Neural cell (in vitro differentiated cells): ENCODE data around the gene GRSF1. TPM values are rescaled to one million over a fixed set of nuclear protein-coding genes. Genes with fewer than 3 reads are reported as not detected.

Experiments
- H2AFZ ChIP-seq: fragments of 200-600, 300-800 bp; sonication (generic), shearing (Covaris generic); 2 replicates; pipeline ENCODE4 v1.6.0; 2014; ENCODE audit warnings: low read depth, mild to moderate bottlenecking, antibody characterized with exemption, low read length, moderate library complexity
- H3F3A ChIP-seq: fragments of 200-600 bp; shearing (Covaris generic); 2 replicates; pipeline ENCODE4 v1.6.1; 2016; ENCODE audit warnings: mild to moderate bottlenecking, moderate library complexity, mixed read lengths, antibody characterized with exemption, low read length; ENCODE audit not compliant: insufficient read depth, poor library complexity, severe bottlenecking
- H3K27ac ChIP-seq: fragments of 200-600, 300-800 bp; sonication (generic), shearing (Covaris generic); 2 replicates; pipeline ENCODE4 v1.5.1; 2014; ENCODE audit warnings: mild to moderate bottlenecking, low read length, moderate library complexity
- H3K27me3 ChIP-seq: fragments of 300-800, 200-600 bp; sonication (generic), shearing (Covaris generic); 2 replicates; pipeline ENCODE4 v1.6.0; 2014; ENCODE audit warnings: mild to moderate bottlenecking, low read depth, low read length, moderate library complexity; ENCODE audit not compliant: insufficient read depth
- H3K36me3 ChIP-seq: fragments of 300-800, 200-600 bp; sonication (generic), shearing (Covaris generic); 2 replicates; pipeline ENCODE4 v1.5.1; 2014; ENCODE audit warnings: mild to moderate bottlenecking, antibody characterized with exemption, low read length, moderate library complexity; ENCODE audit not compliant: insufficient read depth
- H3K4me2 ChIP-seq: fragments of 300-800, 200-600 bp; sonication (generic), shearing (Covaris generic); 2 replicates; pipeline ENCODE4 v1.6.0; 2014; ENCODE audit warnings: mild to moderate bottlenecking, low read length
- H3K4me3 ChIP-seq: fragments of 300-800, 200-600 bp; sonication (generic), shearing (Covaris generic); 2 replicates; pipeline ENCODE4 v1.5.1; 2014; ENCODE audit warnings: mild to moderate bottlenecking, low read length, moderate library complexity
- H3K79me2 ChIP-seq: fragments of 200-600 bp; shearing (Covaris generic); replicated peaks from 2 replicates; pipeline ENCODE4 v1.6.0; 2014; ENCODE audit warnings: mild to moderate bottlenecking, low read length, moderate library complexity; ENCODE audit not compliant: insufficient read depth
- H3K9ac ChIP-seq: fragments of 300-800, 200-600 bp; sonication (generic), shearing (Covaris generic); 2 replicates; pipeline ENCODE4 v1.6.1; 2016; ENCODE audit warnings: mild to moderate bottlenecking, low read length, mixed read lengths
- H3K9me2 ChIP-seq: fragments of 200-600 bp; shearing (Covaris generic); 2 replicates; pipeline ENCODE4 v1.6.1; 2016; ENCODE audit warnings: mild to moderate bottlenecking, low read length, mixed read lengths; ENCODE audit not compliant: insufficient read depth
- H3K9me3 ChIP-seq: fragments of 200-600, 300-800 bp; sonication (generic), shearing (Covaris generic); 2 replicates; pipeline ENCODE4 v1.6.1; 2016; ENCODE audit warnings: mild to moderate bottlenecking, mixed run types, low read length, moderate library complexity, mixed read lengths
- H4K20me1 ChIP-seq: fragments of 200-600 bp; shearing (Covaris generic); 2 replicates; pipeline ENCODE4 v1.6.1; 2016; ENCODE audit warnings: mild to moderate bottlenecking, mixed run types; ENCODE audit not compliant: insufficient read depth
- CTCF ChIP-seq: fragments of 450-650 bp; IDR thresholded peaks from 2 replicates; pipeline ENCODE4 v1.5.1; 2014; ENCODE audit warnings: antibody characterized with exemption, mild to moderate bottlenecking, moderate library complexity; ENCODE audit not compliant: poor library complexity, severe bottlenecking
- EP300 ChIP-seq: fragments of 450-650 bp; conservative IDR thresholded peaks from 2 replicates; pipeline ENCODE4 v1.6.1; 2014; ENCODE audit warnings: antibody characterized with exemption, mild to moderate bottlenecking, moderate library complexity; ENCODE audit not compliant: poor library complexity, severe bottlenecking
- EZH2 ChIP-seq: fragments of 200-600, 300-800 bp; shearing (Covaris generic), sonication (generic); IDR thresholded peaks from 2 replicates; pipeline ENCODE4 v1.6.1; 2014; ENCODE audit warnings: antibody characterized with exemption, low read length, borderline replicate concordance, mild to moderate bottlenecking; ENCODE audit not compliant: insufficient read depth, poor library complexity, severe bottlenecking
- MXI1 ChIP-seq: fragments of 450-650 bp; conservative IDR thresholded peaks from 2 replicates; pipeline ENCODE4 v1.6.1; 2014; ENCODE audit warnings: antibody characterized with exemption, mild to moderate bottlenecking; ENCODE audit not compliant: poor library complexity, severe bottlenecking
- POLR2AphosphoS5 ChIP-seq: IDR thresholded peaks from 2 replicates; pipeline ENCODE4 v1.6.1; 2012
- RAD21 ChIP-seq: fragments of 450-650 bp; conservative IDR thresholded peaks from 2 replicates; pipeline ENCODE4 v1.6.1; 2014; ENCODE audit warnings: antibody characterized with exemption, mild to moderate bottlenecking, moderate library complexity
- SMC3 ChIP-seq: fragments of 450-650 bp; conservative IDR thresholded peaks from 2 replicates; pipeline ENCODE4 v1.6.1; 2014; ENCODE audit warnings: antibody characterized with exemption, mild to moderate bottlenecking, moderate library complexity; ENCODE audit not compliant: poor library complexity
- TAF1 ChIP-seq: IDR thresholded peaks from 2 replicates; pipeline ENCODE4 v1.6.1; 2012; ENCODE audit warnings: low read depth
- polyA plus RNA-seq: library from polyadenylated mRNA; depleted of rRNA; stranded (reverse); fragments of >200 nt; gene quantifications from 2 replicates; pipeline ENCODE4 v1.2.3, GENCODE V29; 2014
- TF ChIP-seq, protein P1 (sequence below): IDR thresholded peaks from 2 replicates; pipeline ENCODE4 v1.6.1; 2012; ENCODE audit warnings: borderline replicate concordance

GRSF1 gene
- polyA plus RNA-seq, 1 donor from 2014 or later: 85.5 TPM

DNA sequence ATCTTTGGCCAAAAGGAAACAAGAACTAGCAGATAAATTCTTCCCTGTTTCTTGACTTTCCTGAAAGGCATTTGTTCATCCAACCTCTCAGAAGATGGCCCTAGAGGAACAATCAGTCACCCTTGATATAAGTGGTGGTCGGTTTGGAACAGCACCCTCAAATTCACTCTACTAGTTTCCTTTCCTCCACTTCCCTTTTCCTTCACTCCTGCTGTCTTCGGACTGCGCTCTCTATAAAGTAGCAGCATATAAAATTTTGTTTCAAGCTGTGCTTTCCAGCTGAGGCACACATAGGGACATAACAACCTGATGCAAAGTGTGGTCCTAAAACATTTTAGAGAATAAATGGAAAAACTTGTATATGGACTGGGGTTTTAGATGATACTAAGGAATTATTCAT is 33.5 kb upstream of the GRSF1 start:
- no peaks in the 10 kb centered on the region for H3F3A ChIP-seq
- TF ChIP-seq SMC3 (no peak), EP300 (no peak), EZH2 (no peak), RAD21 (no peak), POLR2AphosphoS5 (no peak), CTCF (no peak), MXI1 (no peak), TAF1 (no peak)
- TF ChIP-seq, protein P1, sequence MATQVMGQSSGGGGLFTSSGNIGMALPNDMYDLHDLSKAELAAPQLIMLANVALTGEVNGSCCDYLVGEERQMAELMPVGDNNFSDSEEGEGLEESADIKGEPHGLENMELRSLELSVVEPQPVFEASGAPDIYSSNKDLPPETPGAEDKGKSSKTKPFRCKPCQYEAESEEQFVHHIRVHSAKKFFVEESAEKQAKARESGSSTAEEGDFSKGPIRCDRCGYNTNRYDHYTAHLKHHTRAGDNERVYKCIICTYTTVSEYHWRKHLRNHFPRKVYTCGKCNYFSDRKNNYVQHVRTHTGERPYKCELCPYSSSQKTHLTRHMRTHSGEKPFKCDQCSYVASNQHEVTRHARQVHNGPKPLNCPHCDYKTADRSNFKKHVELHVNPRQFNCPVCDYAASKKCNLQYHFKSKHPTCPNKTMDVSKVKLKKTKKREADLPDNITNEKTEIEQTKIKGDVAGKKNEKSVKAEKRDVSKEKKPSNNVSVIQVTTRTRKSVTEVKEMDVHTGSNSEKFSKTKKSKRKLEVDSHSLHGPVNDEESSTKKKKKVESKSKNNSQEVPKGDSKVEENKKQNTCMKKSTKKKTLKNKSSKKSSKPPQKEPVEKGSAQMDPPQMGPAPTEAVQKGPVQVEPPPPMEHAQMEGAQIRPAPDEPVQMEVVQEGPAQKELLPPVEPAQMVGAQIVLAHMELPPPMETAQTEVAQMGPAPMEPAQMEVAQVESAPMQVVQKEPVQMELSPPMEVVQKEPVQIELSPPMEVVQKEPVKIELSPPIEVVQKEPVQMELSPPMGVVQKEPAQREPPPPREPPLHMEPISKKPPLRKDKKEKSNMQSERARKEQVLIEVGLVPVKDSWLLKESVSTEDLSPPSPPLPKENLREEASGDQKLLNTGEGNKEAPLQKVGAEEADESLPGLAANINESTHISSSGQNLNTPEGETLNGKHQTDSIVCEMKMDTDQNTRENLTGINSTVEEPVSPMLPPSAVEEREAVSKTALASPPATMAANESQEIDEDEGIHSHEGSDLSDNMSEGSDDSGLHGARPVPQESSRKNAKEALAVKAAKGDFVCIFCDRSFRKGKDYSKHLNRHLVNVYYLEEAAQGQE: no peak
- no peaks in the 10 kb centered on the region for H3K9me2 ChIP-seq
- no peaks in the 10 kb centered on the region for H4K20me1 ChIP-seq
- H3K4me3 ChIP-seq: no peak overlapping the region
- no peaks in the 10 kb centered on the region for H3K79me2 ChIP-seq
- no peaks in the 10 kb centered on the region for H3K36me3 ChIP-seq
- no peak overlapping the region for H3K9ac ChIP-seq
- no peak overlapping the region for H3K27ac ChIP-seq
- H3K4me2 ChIP-seq: no peak overlapping the region
- no peaks in the 10 kb centered on the region for H3K9me3 ChIP-seq
- no peak overlapping the region for H2AFZ ChIP-seq
- H3K27me3 ChIP-seq: no peaks in the 10 kb centered on the region

- Histone ChIP-seq H2AFZ (no peak overlapping the region), H3K4me2 (no peak overlapping the region)
Observed at GRCh38 chr4:70868778-70869177, 29.1 kb upstream of the GRSF1 start.

More at GRCh38 chr4:70868778-70869177, 29.1 kb upstream of the GRSF1 start:
- TF ChIP-seq, protein P1: no peak
- no peak for TF ChIP-seq TAF1
- no peak for TF ChIP-seq POLR2AphosphoS5
- no peak for TF ChIP-seq EZH2
- no peak for TF ChIP-seq EP300
- no peak for TF ChIP-seq MXI1
- no peak for TF ChIP-seq CTCF
- no peak for TF ChIP-seq SMC3
- no peak for TF ChIP-seq RAD21
- Histone ChIP-seq H3K27me3 (no peaks in the 10 kb centered on the region), H3K9me2 (no peaks in the 10 kb centered on the region), H3F3A (no peaks in the 10 kb centered on the region), H3K27ac (no peak overlapping the region), H3K9me3 (no peaks in the 10 kb centered on the region), H3K9ac (no peak overlapping the region), H4K20me1 (no peaks in the 10 kb centered on the region), H3K36me3 (no peaks in the 10 kb centered on the region), H3K79me2 (no peaks in the 10 kb centered on the region), H3K4me3 (no peak overlapping the region)
